A549 (cell line): Measurements from ENCODE around the gene ALOX5. TPM values are rescaled to one million over a fixed set of nuclear protein-coding genes. Genes with fewer than 3 reads are reported as not detected.

ENCODE experiments used
- ATAC-seq, 2 experiments: fragments of 200-7000 bp in 1 of 2; fragments of >200 bp in 1 of 2; cut with Nextera tagmentation in 1 of 2; cut with Tn5 transposase in 1 of 2; 3 replicates each; pipeline versions ENCODE4 v1.8.0 to v1.9.1; 2018 to 2020; ENCODE audit warnings: mild to moderate bottlenecking in 1 of 2, moderate library complexity in 1 of 2
- CTCF ChIA-PET: fragments of 300-600 bp; sonication (Branson Sonifier 250); formaldehyde crosslinking; extraction: SDS; loops from one replicate; lab custom pipeline; 2021; ENCODE audit warnings: antibody characterized with exemption, inconsistent platforms; lab: Yijun Ruan, JAX
- POLR2A ChIA-PET: fragments of 350-600 bp; formaldehyde crosslinking; extraction: SDS; loops from one replicate; lab custom pipeline; 2021; ENCODE audit warnings: antibody characterized with exemption, inconsistent platforms; lab: Yijun Ruan, JAX
- DNase-seq, 2 experiments: peaks; one replicate each; pipeline versions ENCODE4 v3.0.0 to v3.0.0-alpha.2; 2011 to 2016; ENCODE audit warnings: low read depth in 1 of 2, low spot score in 1 of 2
- FAIRE-seq: peaks from 2 replicates; lab custom pipeline; 2011; peaks lifted over from hg19 to GRCh38; lab: Jason Lieb, UNC
- H3K27ac ChIP-seq, 2 experiments: fragments of >200 bp; sonication (Bioruptor Twin); formaldehyde crosslinking; 3 replicates each; pipeline ENCODE4 v1.5.1; 2016 to 2017
- H3K4me1 ChIP-seq: fragments of >200 bp; sonication (Bioruptor Twin); formaldehyde crosslinking; 3 replicates; pipeline ENCODE4 v1.6.1; 2016
- H3K4me2 ChIP-seq: fragments of >200 bp; sonication (Bioruptor Twin); formaldehyde crosslinking; 3 replicates; pipeline ENCODE4 v1.6.1; 2016
- H3K4me3 ChIP-seq: fragments of >200 bp; sonication (Bioruptor Twin); formaldehyde crosslinking; 3 replicates; pipeline ENCODE4 v1.5.1; 2016
- H3K9me3 ChIP-seq: fragments of >200 bp; sonication (Bioruptor Twin); formaldehyde crosslinking; 3 replicates; pipeline ENCODE4 v1.6.1; 2016
- BHLHE40 ChIP-seq: IDR thresholded peaks from 2 replicates; pipeline ENCODE4 v1.6.1; 2012; ENCODE audit warnings: low read depth, low read length, inconsistent platforms
- CBX8 ChIP-seq: fragments of 200-600 bp; sonication (generic); IDR thresholded peaks from 2 replicates; pipeline ENCODE4 v1.6.1; 2016
- CHD2 ChIP-seq: fragments of 150-350 bp; IDR thresholded peaks from 2 replicates; pipeline ENCODE4 v1.6.1; 2014; ENCODE audit warnings: low read length; ENCODE audit not compliant: partially characterized antibody
- ESRRA ChIP-seq: fragments of 150-350 bp; IDR thresholded peaks from 2 replicates; pipeline ENCODE4 v1.6.1; 2014; ENCODE audit warnings: mild to moderate bottlenecking, low read length, borderline replicate concordance
- FOSL2 ChIP-seq, 2 experiments: fragments of 450-650 bp in 1 of 2; fragments of >200 bp in 1 of 2; sonication (Bioruptor Twin) in 1 of 2; formaldehyde crosslinking; IDR thresholded peaks; 2 replicates each; pipeline versions ENCODE4 v1.5.0 to v1.6.1; 2016 to 2020; ENCODE audit warnings: mild to moderate bottlenecking in 1 of 2, moderate library complexity in 1 of 2
- HOXB13 ChIP-seq: fragments of 250-450 bp; sonication (Bioruptor Pico); IDR thresholded peaks from 2 replicates; pipeline ENCODE4 v1.5.0; 2020; ENCODE audit warnings: low read depth, mild to moderate bottlenecking, moderate library complexity
- JUN ChIP-seq, 2 experiments: fragments of >200 bp; sonication (Bioruptor Twin); formaldehyde crosslinking; IDR thresholded peaks; 2 replicates in 1 of 2; 3 replicates in 1 of 2; pipeline ENCODE4 v1.6.1; 2016 to 2017
- JUNB ChIP-seq: fragments of >200 bp; sonication (Bioruptor Twin); formaldehyde crosslinking; IDR thresholded peaks from 2 replicates; pipeline ENCODE4 v1.6.1; 2016
- KDM1A ChIP-seq: fragments of 200-600 bp; sonication (generic); IDR thresholded peaks from 2 replicates; pipeline ENCODE4 v1.6.1; 2016; ENCODE audit warnings: low read depth, mild to moderate bottlenecking
- POLR2A ChIP-seq: IDR thresholded peaks from 2 replicates; pipeline ENCODE4 v1.6.1; 2012; ENCODE audit warnings: mild to moderate bottlenecking, low read length
- RNF2 ChIP-seq: fragments of 200-600 bp; sonication (generic); IDR thresholded peaks from 2 replicates; pipeline ENCODE4 v1.6.1; 2016; ENCODE audit warnings: low read depth, mild to moderate bottlenecking, antibody characterized with exemption, moderate library complexity, borderline replicate concordance
- ZNF302 ChIP-seq: fragments of 250-450 bp; sonication (Bioruptor Pico); IDR thresholded peaks from 2 replicates; pipeline ENCODE4 v1.9.0; 2021; ENCODE audit warnings: inconsistent platforms, mild to moderate bottlenecking, moderate library complexity
- ZSCAN20 ChIP-seq: fragments of 250-450 bp; sonication (Bioruptor Pico); IDR thresholded peaks from 2 replicates; pipeline ENCODE4 v1.8.0; 2022; ENCODE audit warnings: mild to moderate bottlenecking, moderate library complexity
- WGBS: methylation state at CpG from one replicate; pipeline ENCODE4 v1.1.6; 2017; ENCODE audit errors: missing lambda C conversion rate; 5-methylcytosine and 5-hydroxymethylcytosine counted together
- polyA plus RNA-seq, 4 experiments: library from polyadenylated mRNA; depleted of rRNA in 3 of 4; stranded (reverse); fragments of >200 nt; fragmentation: RNase III in 1 of 4; extraction: RNeasy Plus Mini Kit Qiagen cat#74134 plus additional on column Dnase treatment in 1 of 4; gene quantifications; 2 replicates in 3 of 4; 3 replicates in 1 of 4; pipeline ENCODE4 v1.2.3, GENCODE V29; 2011 to 2017
- TF ChIP-seq, protein P1 (sequence below): IDR thresholded peaks from 2 replicates; pipeline ENCODE4 v1.6.1; 2012
- TF ChIP-seq, protein P2 (sequence below): fragments of 450-650 bp; IDR thresholded peaks from 2 replicates; pipeline ENCODE4 v1.6.1; 2014; ENCODE audit warnings: antibody characterized with exemption

Gene ALOX5
- polyA plus RNA-seq, 2 of the 4 experiments (the other 2 are of a cell fraction), result 0.18 to 0.40 TPM

DNA sequence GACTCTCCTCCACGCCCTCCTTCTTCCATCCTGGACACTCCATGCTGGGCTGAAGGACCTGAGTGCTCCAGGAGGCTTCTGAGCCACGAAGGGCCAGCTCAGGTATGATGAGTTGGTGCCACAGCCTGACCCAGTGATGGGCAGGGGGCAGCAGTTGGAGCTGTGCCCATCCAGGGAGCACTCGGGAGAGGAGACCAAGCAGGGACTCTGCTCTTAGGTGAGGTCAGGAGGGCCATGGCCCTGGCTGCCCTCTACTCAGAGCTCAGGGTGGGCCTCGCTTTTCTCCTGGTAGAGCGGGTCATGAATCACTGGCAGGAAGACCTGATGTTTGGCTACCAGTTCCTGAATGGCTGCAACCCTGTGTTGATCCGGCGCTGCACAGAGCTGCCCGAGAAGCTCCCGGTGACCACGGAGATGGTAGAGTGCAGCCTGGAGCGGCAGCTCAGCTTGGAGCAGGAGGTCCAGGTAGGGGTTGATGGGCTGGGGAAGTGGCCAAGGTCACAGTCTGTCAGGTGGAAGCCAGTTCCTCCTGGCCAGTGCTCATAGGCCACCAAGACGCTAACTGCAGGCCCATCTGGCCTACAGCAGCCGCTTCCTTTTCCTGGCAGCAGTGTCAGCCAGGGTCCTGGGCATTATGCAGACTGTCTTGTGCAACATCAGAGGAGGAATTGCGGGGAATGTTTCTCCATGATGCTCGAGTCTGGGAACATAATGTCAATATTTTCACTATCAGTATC is 50.8 kb downstream of the ALOX5 start:
- H3K4me2 ChIP-seq, result no peak overlapping the region
- ChIA-PET POLR2A (no interaction called here), CTCF (interaction anchor here (1.5 kb wide), 1 partner anchor 9 kb away, joined by 3 read pairs; no protein-coding TSS in a partner anchor)
- peaks cover 8% of the 10 kb centered on the region; the same call in 1 of the 3 replicates for H3K4me1 ChIP-seq
- no peak for FAIRE-seq
- TF ChIP-seq CHD2, result no peak
- no peak for TF ChIP-seq RNF2
- TF ChIP-seq JUN (IDR thresholded peaks at IDR 0.05), result no peak
- TF ChIP-seq, protein P1, sequence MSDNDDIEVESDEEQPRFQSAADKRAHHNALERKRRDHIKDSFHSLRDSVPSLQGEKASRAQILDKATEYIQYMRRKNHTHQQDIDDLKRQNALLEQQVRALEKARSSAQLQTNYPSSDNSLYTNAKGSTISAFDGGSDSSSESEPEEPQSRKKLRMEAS, result no peak
- TF ChIP-seq CBX8, result no peak
- TF ChIP-seq JUNB, result no peak
- TF ChIP-seq ESRRA, result no peak
- TF ChIP-seq POLR2A, result no peak
- no peak for TF ChIP-seq KDM1A
- no peak for TF ChIP-seq ZSCAN20 (CRISPR knock-in tag)
- no peak for TF ChIP-seq ZNF302 (CRISPR knock-in tag)
- DNase-seq, result no peak
- no peak overlapping the region for H3K27ac ChIP-seq
- H3K9me3 ChIP-seq, result no peaks in the 10 kb centered on the region
- no peak for ATAC-seq
- 68% methylated on average over 11 of the region's 15 CpGs for WGBS
- no peak overlapping the region for H3K4me3 ChIP-seq

DNA sequence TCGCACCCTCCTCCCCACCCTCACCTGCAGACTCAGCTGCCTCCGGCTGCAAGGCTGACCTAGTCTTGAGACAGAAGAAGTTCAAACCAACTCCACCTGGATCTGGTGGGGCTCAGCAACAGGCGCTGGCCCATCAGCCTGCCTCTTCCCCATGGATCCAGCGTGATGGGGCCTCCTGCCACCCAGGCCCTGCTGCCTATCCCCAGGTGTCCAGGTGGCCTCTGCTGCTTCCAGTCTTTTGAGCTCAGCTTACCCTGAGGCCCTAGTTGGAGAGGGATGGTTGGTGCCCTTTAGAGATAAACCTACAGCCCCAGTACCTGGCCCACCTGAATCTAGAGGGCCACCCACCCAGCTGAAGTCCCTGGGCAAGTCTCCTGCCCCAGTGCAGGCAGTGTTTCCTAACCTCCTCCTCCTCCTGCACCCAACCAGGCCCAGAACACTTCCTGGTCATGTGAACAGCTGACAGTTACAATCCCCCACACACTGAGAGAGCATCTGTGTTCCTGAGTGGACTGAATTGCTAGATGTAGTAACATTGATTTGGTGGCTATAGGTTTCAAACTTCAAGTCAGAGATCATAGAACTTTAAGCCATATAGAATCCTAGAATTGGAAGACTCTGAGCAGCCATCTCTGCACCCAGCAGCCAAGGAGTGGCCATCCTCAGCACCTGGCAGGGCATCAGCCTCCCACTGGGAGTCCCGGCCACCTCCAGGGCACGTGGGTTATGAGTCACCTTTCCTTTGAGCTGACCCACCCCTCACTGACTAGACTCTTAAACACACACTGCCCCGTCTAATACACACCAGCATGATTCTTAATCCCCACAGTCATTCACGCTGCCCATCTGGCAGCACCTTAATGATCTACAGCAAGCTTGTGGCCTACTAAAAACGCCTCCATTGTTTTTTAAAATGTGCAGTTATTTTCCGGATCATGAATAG is 51.9 kb downstream of the ALOX5 start:
- FAIRE-seq (no peak), ATAC-seq (peak in 1 of 2 experiments; percentile 61; a peak in 3 of 6 replicates), DNase-seq (peak; percentile 34 to 36)
- ChIA-PET POLR2A (no interaction called here), CTCF (interaction anchor here (1.9 kb wide), 1 partner anchor 39 kb away, joined by 6 read pairs; no protein-coding TSS in a partner anchor)
- H3K27ac ChIP-seq, result no peak overlapping the region
- WGBS, result 51% methylated on average over 10 of the region's 10 CpGs
- peak overlapping the region; percentile 24; the same call in 1 of the 3 replicates for H3K4me2 ChIP-seq
- no peak overlapping the region for H3K4me3 ChIP-seq
- no peak for TF ChIP-seq BHLHE40
- TF ChIP-seq, protein P2, sequence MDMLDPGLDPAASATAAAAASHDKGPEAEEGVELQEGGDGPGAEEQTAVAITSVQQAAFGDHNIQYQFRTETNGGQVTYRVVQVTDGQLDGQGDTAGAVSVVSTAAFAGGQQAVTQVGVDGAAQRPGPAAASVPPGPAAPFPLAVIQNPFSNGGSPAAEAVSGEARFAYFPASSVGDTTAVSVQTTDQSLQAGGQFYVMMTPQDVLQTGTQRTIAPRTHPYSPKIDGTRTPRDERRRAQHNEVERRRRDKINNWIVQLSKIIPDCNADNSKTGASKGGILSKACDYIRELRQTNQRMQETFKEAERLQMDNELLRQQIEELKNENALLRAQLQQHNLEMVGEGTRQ, result peak; percentile 34; the same call in 1 of the 2 replicates
- TF ChIP-seq FOSL2 (IDR thresholded peaks at IDR 0.05), result no peak
- TF ChIP-seq FOSL2 (CRISPR knock-in tag; IDR thresholded peaks at IDR 0.05), result peak; percentile 49
- no peaks in the 10 kb centered on the region for H3K9me3 ChIP-seq
- H3K4me1 ChIP-seq, result peaks cover 8% of the 10 kb centered on the region; the same call in 1 of the 3 replicates

DNA sequence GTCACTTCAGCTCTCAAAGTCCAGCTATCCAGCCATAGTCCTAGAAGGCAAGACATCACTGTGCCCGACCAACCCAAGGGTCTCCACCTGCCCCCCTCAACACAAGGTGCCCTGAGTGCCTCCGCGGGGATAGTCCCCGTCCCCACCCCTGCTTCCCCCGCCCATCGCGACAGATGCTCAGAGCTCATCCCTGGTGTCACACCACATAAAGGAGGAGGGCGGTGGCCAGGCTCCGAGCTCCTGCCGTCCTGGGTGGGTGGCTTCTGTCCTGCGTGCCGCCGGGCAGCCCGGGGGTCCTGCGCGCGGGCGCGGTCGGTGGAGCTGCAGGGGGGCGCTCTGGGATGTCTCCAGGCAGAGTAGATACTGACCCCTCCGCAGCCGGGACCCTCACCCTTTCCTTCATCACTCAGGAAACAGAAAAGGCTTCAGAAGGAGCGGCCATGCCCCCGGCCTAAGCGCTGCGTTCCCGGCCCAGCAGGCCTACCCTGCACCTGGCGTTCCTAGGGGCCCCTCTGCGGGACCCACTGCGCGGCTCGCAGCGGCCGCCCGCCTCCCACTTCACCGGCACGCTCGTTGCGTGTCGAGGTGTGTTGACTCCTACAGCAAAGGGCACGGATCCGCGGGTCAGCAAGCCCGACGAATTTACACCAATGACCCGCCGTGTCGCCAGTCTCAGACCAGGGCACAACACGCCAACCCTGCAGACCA is 53.4 kb downstream of the ALOX5 start:
- CTCF ChIA-PET, result interaction anchor here (1.9 to 3.4 kb wide), 2 partner anchors 38 kb away, joined by 6 to 12 read pairs; no protein-coding TSS in a partner anchor
- 84% methylated on average over 34 of the region's 50 CpGs for WGBS
- DNase-seq, result no peak
- FAIRE-seq, result no peak
- no peak overlapping the region for H3K4me2 ChIP-seq
- no peak for ATAC-seq
- peaks cover 8% of the 10 kb centered on the region; the same call in 1 of the 3 replicates for H3K4me1 ChIP-seq
- no peak overlapping the region for H3K4me3 ChIP-seq
- no peaks in the 10 kb centered on the region for H3K9me3 ChIP-seq
- H3K27ac ChIP-seq, result no peak overlapping the region
- TF ChIP-seq JUNB (no peak), HOXB13 (CRISPR knock-in tag) (no peak)
- TF ChIP-seq, protein P2, result no peak
- POLR2A ChIA-PET, result no interaction called here
